H9 (cell line): ENCODE data around the gene CDH23. TPM values are rescaled to one million over a fixed set of nuclear protein-coding genes. Genes with fewer than 3 reads are reported as not detected.

Experiments used
- DNase-seq: peaks from one replicate; pipeline ENCODE4 v3.0.0-alpha.2; 2017
- H2AFZ ChIP-seq: one replicate; pipeline ENCODE4 v1.6.1; 2013; ENCODE audit warnings: mild to moderate bottlenecking, low read length, control low read depth, moderate library complexity
- H2AK5ac ChIP-seq: 2 replicates; pipeline ENCODE4 v1.6.1; 2013; ENCODE audit warnings: low read length, control low read depth, mixed read lengths; ENCODE audit not compliant: insufficient read length
- H2BK120ac ChIP-seq: one replicate; pipeline ENCODE4 v1.6.1; 2013; ENCODE audit warnings: low read depth, mild to moderate bottlenecking, low read length, control low read depth, inconsistent platforms; ENCODE audit not compliant: poor library complexity, severe bottlenecking
- H2BK12ac ChIP-seq: 2 replicates; pipeline ENCODE4 v1.6.1; 2013; ENCODE audit warnings: low read length, control low read depth, mixed read lengths, low read depth; ENCODE audit not compliant: insufficient read length
- H2BK15ac ChIP-seq: 2 replicates; pipeline ENCODE4 v1.6.1; 2013; ENCODE audit warnings: low read depth, low read length, control low read depth
- H2BK20ac ChIP-seq: one replicate; pipeline ENCODE4 v1.6.1; 2013; ENCODE audit warnings: low read depth, mild to moderate bottlenecking, low read length, control low read depth, inconsistent platforms; ENCODE audit not compliant: poor library complexity, severe bottlenecking
- H2BK5ac ChIP-seq: 2 replicates; pipeline ENCODE4 v1.6.1; 2013; ENCODE audit warnings: low read length, control low read depth, mixed read lengths; ENCODE audit not compliant: insufficient read length
- H3K14ac ChIP-seq: 2 replicates; pipeline ENCODE4 v1.6.1; 2013; ENCODE audit warnings: low read length, control low read depth; ENCODE audit not compliant: insufficient read depth
- H3K18ac ChIP-seq: 2 replicates; pipeline ENCODE4 v1.6.1; 2013; ENCODE audit warnings: low read depth, mild to moderate bottlenecking, mixed read lengths, low read length, control low read depth; ENCODE audit not compliant: insufficient read length
- H3K23ac ChIP-seq: 2 replicates; pipeline ENCODE4 v1.6.1; 2013; ENCODE audit warnings: low read length, control low read depth, mixed read lengths, low read depth; ENCODE audit not compliant: insufficient read length
- H3K23me2 ChIP-seq: 2 replicates; pipeline ENCODE4 v1.6.1; 2013; ENCODE audit warnings: low read depth, mild to moderate bottlenecking, mixed read lengths, low read length, control low read depth; ENCODE audit not compliant: insufficient read length, poor library complexity, severe bottlenecking
- H3K27ac ChIP-seq: 2 replicates; pipeline ENCODE4 v1.5.1; 2013; ENCODE audit warnings: low read length, control low read depth, mixed read lengths, low read depth; ENCODE audit not compliant: insufficient read length
- H3K27me3 ChIP-seq: 2 replicates; pipeline ENCODE4 v1.6.1; 2013; ENCODE audit warnings: low read length, control low read depth, inconsistent platforms; ENCODE audit not compliant: insufficient read depth
- H3K4ac ChIP-seq: 2 replicates; pipeline ENCODE4 v1.6.1; 2013; ENCODE audit warnings: low read depth, mild to moderate bottlenecking, control low read depth, inconsistent platforms, low read length, moderate library complexity
- H3K4me1 ChIP-seq: 2 replicates; pipeline ENCODE4 v1.6.1; 2013; ENCODE audit warnings: low read length, control low read depth, inconsistent platforms; ENCODE audit not compliant: insufficient read depth
- H3K4me2 ChIP-seq: 2 replicates; pipeline ENCODE4 v1.6.1; 2013; ENCODE audit warnings: low read length, control low read depth, mixed read lengths; ENCODE audit not compliant: insufficient read length, insufficient read depth
- H3K56ac ChIP-seq: 2 replicates; pipeline ENCODE4 v1.6.1; 2013; ENCODE audit warnings: low read depth, mild to moderate bottlenecking, mixed read lengths, low read length, control low read depth; ENCODE audit not compliant: insufficient read length
- H3K79me1 ChIP-seq: 2 replicates; pipeline ENCODE4 v1.6.1; 2013; ENCODE audit warnings: low read depth, mild to moderate bottlenecking, moderate library complexity, low read length, control low read depth, inconsistent platforms; ENCODE audit not compliant: insufficient read depth, poor library complexity, severe bottlenecking
- H3K79me2 ChIP-seq: 2 replicates; pipeline ENCODE4 v1.6.1; 2013; ENCODE audit warnings: low read length, control low read depth, inconsistent platforms; ENCODE audit not compliant: insufficient read depth
- H3K9ac ChIP-seq: 2 replicates; pipeline ENCODE4 v1.6.1; 2013; ENCODE audit warnings: low read length, control low read depth, mixed read lengths; ENCODE audit not compliant: insufficient read length; ENCODE audit errors: extremely low read depth
- H3K9me3 ChIP-seq: one replicate; pipeline ENCODE4 v1.6.1; 2013; ENCODE audit warnings: low read depth, low read length, inconsistent platforms; ENCODE audit not compliant: control insufficient read depth
- H3T11ph ChIP-seq: one replicate; pipeline ENCODE4 v1.6.1; 2013; ENCODE audit warnings: mild to moderate bottlenecking, low read length, control low read depth, inconsistent platforms
- H4K20me1 ChIP-seq: one replicate; pipeline ENCODE4 v1.6.1; 2013; ENCODE audit not compliant: control insufficient read depth, insufficient read length, insufficient read depth
- H4K5ac ChIP-seq: 2 replicates; pipeline ENCODE4 v1.6.1; 2013; ENCODE audit warnings: low read depth, mild to moderate bottlenecking, mixed read lengths, low read length, control low read depth; ENCODE audit not compliant: insufficient read length
- H4K8ac ChIP-seq: replicated peaks from 2 replicates; pipeline ENCODE4 v1.6.1; 2013; ENCODE audit warnings: low read length, control low read depth, mixed read lengths, low read depth; ENCODE audit not compliant: insufficient read length
- H4K91ac ChIP-seq: 2 replicates; pipeline ENCODE4 v1.6.1; 2013; ENCODE audit warnings: low read depth, mild to moderate bottlenecking, moderate library complexity, mixed read lengths, low read length, control low read depth; ENCODE audit not compliant: insufficient read length
- H3K27ac Mint-ChIP-seq, 3 experiments: 2 replicates in 2 of 3; 3 replicates in 1 of 3; pipeline ENCODE4 v1.8.0; 2020 to 2021; ENCODE audit warnings: mixed read lengths in 3 of 3, mild to moderate bottlenecking in 1 of 3, moderate library complexity in 1 of 3
- H3K27me3 Mint-ChIP-seq: 2 replicates; pipeline ENCODE4 v1.8.0; 2021; ENCODE audit warnings: low read depth, mild to moderate bottlenecking, moderate library complexity, mixed read lengths
- H3K36me3 Mint-ChIP-seq, 3 experiments: 2 replicates in 2 of 3; 3 replicates in 1 of 3; pipeline ENCODE4 v1.8.0; 2020 to 2021; ENCODE audit warnings: low read depth in 3 of 3, mixed read lengths in 3 of 3; ENCODE audit not compliant: insufficient read depth in 1 of 3
- H3K4me1 Mint-ChIP-seq, 2 experiments: 2 replicates each; pipeline ENCODE4 v1.8.0; 2020; ENCODE audit warnings: mixed read lengths in 2 of 2
- H3K4me3 Mint-ChIP-seq, 2 experiments: 2 replicates in 1 of 2; 3 replicates in 1 of 2; pipeline ENCODE4 v1.8.0; 2020 to 2021; ENCODE audit warnings: mild to moderate bottlenecking in 2 of 2, mixed read lengths in 2 of 2, moderate library complexity in 1 of 2
- H3K9me3 Mint-ChIP-seq, 2 experiments: 2 replicates in 1 of 2; 3 replicates in 1 of 2; pipeline ENCODE4 v1.8.0; 2020; ENCODE audit warnings: mild to moderate bottlenecking in 2 of 2, mixed read lengths in 2 of 2, moderate library complexity in 1 of 2
- CTCF ChIP-seq: fragments of 200-600 bp; sonication (generic); conservative IDR thresholded peaks from 3 replicates; pipeline ENCODE4 v1.8.0; 2021; ENCODE audit warnings: antibody characterized with exemption, mild to moderate bottlenecking
- WGBS: extraction: QIAGEN DNeasy Blood & Tissue Kit; methylation state at CpG from one replicate; pipeline ENCODE4 v1.1.7; 2013; ENCODE audit warnings: missing lambda C conversion rate, low lambda C conversion rate, mixed read lengths; ENCODE audit not compliant: insufficient read length; ENCODE audit errors: extremely low coverage; 5-methylcytosine and 5-hydroxymethylcytosine counted together
- total RNA-seq: library from RNA; stranded (reverse); gene quantifications from 2 replicates; pipeline ENCODE4 v1.2.1, GENCODE V29; 2021

The CDH23 gene
- total RNA-seq, 1 experiment from 2014 or later = 2.1 TPM

- no peak overlapping the region for H2BK120ac ChIP-seq
- no peak overlapping the region for H3K23ac ChIP-seq
- H3K4me3 Mint-ChIP-seq = no peak overlapping the region
- H3K27ac Mint-ChIP-seq = no peak overlapping the region
- H4K8ac ChIP-seq = no peak overlapping the region
- WGBS = no CpG with 5 or more reads among the region's 10 CpGs
- no peaks in the 10 kb centered on the region for H3K79me2 ChIP-seq
- no peaks in the 10 kb centered on the region for H3K27me3 ChIP-seq
- H4K91ac ChIP-seq = no peak overlapping the region
- H3K4me1 Mint-ChIP-seq = peaks cover 2 to 8% of the 10 kb centered on the region in 2 experiments; a peak in 3 of 4 replicates
- H2AFZ ChIP-seq = no peak overlapping the region
- H4K5ac ChIP-seq = no peak overlapping the region
- TF ChIP-seq CTCF = no peak
- H3K4me1 ChIP-seq = no peaks in the 10 kb centered on the region
- H2BK5ac ChIP-seq = no peak overlapping the region
- no peak overlapping the region for H2BK15ac ChIP-seq
- no peak overlapping the region for H3K56ac ChIP-seq
- H3K9ac ChIP-seq = no peak overlapping the region
- H3T11ph ChIP-seq = no peak overlapping the region
- no peak overlapping the region for H3K18ac ChIP-seq
- H3K14ac ChIP-seq = no peak overlapping the region
- no peak overlapping the region for H2BK12ac ChIP-seq
- H3K4me2 ChIP-seq = no peak overlapping the region
- no peaks in the 10 kb centered on the region for H4K20me1 ChIP-seq
- H2BK20ac ChIP-seq = no peak overlapping the region
- H3K27ac ChIP-seq = no peak overlapping the region
- no peaks in the 10 kb centered on the region; a peak in 2 of 5 replicates for H3K9me3 Mint-ChIP-seq
- H3K9me3 ChIP-seq = no peaks in the 10 kb centered on the region
- no peaks in the 10 kb centered on the region for H3K79me1 ChIP-seq
- no peak overlapping the region for H2AK5ac ChIP-seq
- no peaks in the 10 kb centered on the region for H3K23me2 ChIP-seq
- H3K36me3 Mint-ChIP-seq = no peaks in the 10 kb centered on the region
- no peaks in the 10 kb centered on the region; the same call in 1 of the 2 replicates for H3K27me3 Mint-ChIP-seq
- no peak overlapping the region for H3K4ac ChIP-seq
- no peak for DNase-seq
These were observed 297.8 kb downstream of the CDH23 start for GRCh38 chr10:71694567-71694968.
